Endothelial cell of umbilical vein (primary cell): ENCODE measurements around the gene ERICH6B.

Experiments
- EZH2 ChIP-seq: IDR thresholded peaks from 2 replicates; pipeline ENCODE4 v1.6.1; 2012; ENCODE audit warnings: borderline replicate concordance, low read depth, mild to moderate bottlenecking, moderate library complexity, low read length, inconsistent platforms; ENCODE audit not compliant: severe bottlenecking
- FOS ChIP-seq: IDR thresholded peaks from 2 replicates; pipeline ENCODE4 v1.6.1; 2011; ENCODE audit warnings: mild to moderate bottlenecking, low read length, moderate library complexity, borderline replicate concordance; ENCODE audit not compliant: insufficient read depth
- GATA2 ChIP-seq: IDR thresholded peaks from 2 replicates; pipeline ENCODE4 v1.7.0; 2011; ENCODE audit warnings: low read depth, mild to moderate bottlenecking, moderate library complexity, mixed read lengths, low read length; ENCODE audit not compliant: insufficient read length, insufficient read depth
- JUN ChIP-seq: IDR thresholded peaks from 2 replicates; pipeline ENCODE4 v1.6.1; 2011; ENCODE audit warnings: borderline replicate concordance, low read depth; ENCODE audit not compliant: insufficient read length, insufficient read depth
- MAX ChIP-seq: IDR thresholded peaks from 2 replicates; pipeline ENCODE4 v1.6.1; 2011; ENCODE audit not compliant: insufficient read depth, insufficient read length
- MYC ChIP-seq: IDR thresholded peaks from one replicate; pipeline ENCODE4 v1.6.1; 2011; ENCODE audit warnings: mild to moderate bottlenecking, low read depth, low read length
- POLR2A ChIP-seq: IDR thresholded peaks from 2 replicates; pipeline ENCODE4 v1.6.1; 2012; ENCODE audit warnings: low read depth, mild to moderate bottlenecking, control low read depth, low read length
- POLR2AphosphoS5 ChIP-seq: IDR thresholded peaks from 2 replicates; pipeline ENCODE4 v1.6.1; 2012; ENCODE audit warnings: low read depth, mild to moderate bottlenecking, control low read depth, low read length, moderate library complexity; ENCODE audit not compliant: insufficient read depth
- TF ChIP-seq, protein P1 (sequence below), 2 donors: IDR thresholded peaks; 1 replicate in 1 of 2; 2 replicates in 1 of 2; pipeline ENCODE4 v1.5.1; 2011; ENCODE audit warnings: low read length in 2 of 2, mild to moderate bottlenecking in 2 of 2, moderate library complexity in 2 of 2, control low read depth in 1 of 2, inconsistent platforms in 1 of 2, low read depth in 1 of 2; ENCODE audit not compliant: insufficient read depth in 1 of 2; ENCODE audit errors: extremely low read depth in 1 of 2

GRCh38 chr13:45496942-45497341 is 118.6 kb downstream of the ERICH6B start:
- TF ChIP-seq MYC (no peak), POLR2A (no peak), EZH2 (no peak), POLR2AphosphoS5 (no peak), FOS (no peak), MAX (no peak), GATA2 (no peak), JUN (no peak)
- TF ChIP-seq, protein P1, sequence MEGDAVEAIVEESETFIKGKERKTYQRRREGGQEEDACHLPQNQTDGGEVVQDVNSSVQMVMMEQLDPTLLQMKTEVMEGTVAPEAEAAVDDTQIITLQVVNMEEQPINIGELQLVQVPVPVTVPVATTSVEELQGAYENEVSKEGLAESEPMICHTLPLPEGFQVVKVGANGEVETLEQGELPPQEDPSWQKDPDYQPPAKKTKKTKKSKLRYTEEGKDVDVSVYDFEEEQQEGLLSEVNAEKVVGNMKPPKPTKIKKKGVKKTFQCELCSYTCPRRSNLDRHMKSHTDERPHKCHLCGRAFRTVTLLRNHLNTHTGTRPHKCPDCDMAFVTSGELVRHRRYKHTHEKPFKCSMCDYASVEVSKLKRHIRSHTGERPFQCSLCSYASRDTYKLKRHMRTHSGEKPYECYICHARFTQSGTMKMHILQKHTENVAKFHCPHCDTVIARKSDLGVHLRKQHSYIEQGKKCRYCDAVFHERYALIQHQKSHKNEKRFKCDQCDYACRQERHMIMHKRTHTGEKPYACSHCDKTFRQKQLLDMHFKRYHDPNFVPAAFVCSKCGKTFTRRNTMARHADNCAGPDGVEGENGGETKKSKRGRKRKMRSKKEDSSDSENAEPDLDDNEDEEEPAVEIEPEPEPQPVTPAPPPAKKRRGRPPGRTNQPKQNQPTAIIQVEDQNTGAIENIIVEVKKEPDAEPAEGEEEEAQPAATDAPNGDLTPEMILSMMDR (IDR thresholded peaks at IDR 0.05; ENCODE audit: extremely low read depth in 1 of 2, insufficient read depth in 1 of 2, low read depth in 1 of 2, low read length in 2 of 2): no peak
